Stimulated activated effector memory CD8-positive, alpha-beta T cell treated with anti-CD3 and anti-CD28 coated beads, Interleukin-12 subunit alpha, Interleukin-12 subunit beta, amount 100 ng/mL, for 72 hours (primary cell): ENCODE data around the gene TSGA10IP.
A peak's percentile ranks its signal among the peaks of the same experiment; 100 is the strongest.
"Not testable (repeated sequence)": the region's sequence is repeated elsewhere in the genome, so short reads cannot be mapped to it uniquely, and the experiment has no call there.

ENCODE experiments used
- ATAC-seq: fragments of 150-1000 bp; cut with Tn5 transposase; 2 replicates; pipeline ENCODE4 v1.10.0; 2021
- DNase-seq, 2 donors: peaks; one replicate each; pipeline ENCODE4 v3.0.0; 2021 to 2022; ENCODE audit warnings: low spot score in 2 of 2
- H3K27ac Mint-ChIP-seq: one replicate; pipeline ENCODE4 v1.8.0; 2022; ENCODE audit warnings: mild to moderate bottlenecking, mixed read lengths
- H3K36me3 Mint-ChIP-seq: one replicate; pipeline ENCODE4 v1.8.0; 2022; ENCODE audit warnings: mild to moderate bottlenecking, mixed read lengths
- H3K4me1 Mint-ChIP-seq: one replicate; pipeline ENCODE4 v1.8.0; 2022; ENCODE audit warnings: mixed read lengths
- H3K4me3 Mint-ChIP-seq: one replicate; pipeline ENCODE4 v1.8.0; 2022; ENCODE audit warnings: mild to moderate bottlenecking, mixed read lengths
- H3K9me3 Mint-ChIP-seq: one replicate; pipeline ENCODE4 v1.8.0; 2022; ENCODE audit warnings: mixed read lengths

The TSGA10IP gene

DNA sequence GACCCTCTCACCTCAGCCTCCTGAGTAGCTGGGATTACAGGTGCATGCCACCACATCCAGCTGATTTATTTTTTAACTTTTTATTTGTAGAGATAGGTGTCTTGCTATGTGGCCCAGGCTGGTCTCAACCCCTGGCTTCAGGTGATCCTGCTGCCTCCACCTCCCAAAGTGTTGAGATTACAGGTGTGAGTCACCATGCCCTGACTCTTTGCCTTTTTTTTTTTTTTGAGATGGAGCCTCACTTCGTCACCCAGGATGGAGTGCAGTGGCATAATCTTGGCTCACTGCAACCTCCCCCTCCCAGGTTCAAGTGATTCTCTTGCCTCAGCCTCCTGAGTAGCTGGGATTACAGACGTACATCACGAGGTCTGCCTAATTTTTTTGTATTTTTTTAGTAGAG lies 6.4 kb downstream of the TSGA10IP start:
- not testable (repeated sequence) for H3K27ac Mint-ChIP-seq, ATAC-seq, H3K4me3 Mint-ChIP-seq, H3K4me1 Mint-ChIP-seq, H3K9me3 Mint-ChIP-seq, H3K36me3 Mint-ChIP-seq, DNase-seq

DNA sequence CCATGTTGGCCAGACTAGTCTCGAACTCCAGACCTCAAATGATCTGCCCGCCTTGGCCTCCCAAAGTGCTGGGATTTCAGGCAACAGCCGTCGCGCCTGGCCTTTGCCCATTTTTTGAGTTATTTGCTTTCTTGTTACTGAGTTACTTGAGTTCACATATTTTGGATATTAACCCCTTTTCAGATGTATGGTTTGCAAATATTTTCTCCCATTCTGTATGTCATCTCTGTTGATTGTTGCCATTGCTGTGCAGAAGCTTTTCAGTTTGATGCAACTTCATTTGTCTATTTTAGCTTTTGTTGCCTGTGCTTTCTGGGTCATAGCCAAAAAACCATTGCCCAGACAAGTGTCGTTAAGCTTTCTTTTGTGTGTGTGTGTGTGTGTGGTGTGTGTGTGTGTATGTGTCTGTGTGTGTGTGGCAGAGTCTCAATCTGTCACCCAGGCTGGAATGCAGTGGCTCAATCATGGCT lies 6.8 kb downstream of the TSGA10IP start:
- H3K4me3 Mint-ChIP-seq, result no peak overlapping the region
- ATAC-seq, result no peak

GRCh38 chr11:65953471-65953870 lies 8.2 kb downstream of the TSGA10IP start:
- Mint-ChIP-seq H3K27ac (no peak overlapping the region), H3K9me3 (no peaks in the 10 kb centered on the region)

More for the DNA sequence above, 6.8 kb downstream of the TSGA10IP start:
- Mint-ChIP-seq H3K9me3 (no peaks in the 10 kb centered on the region), H3K4me1 (peaks cover 6% of the 10 kb centered on the region), H3K36me3 (no peaks in the 10 kb centered on the region), H3K27ac (no peak overlapping the region)
- no peak for DNase-seq

GRCh38 chr11:65954771-65955170 lies 9.5 kb downstream of the TSGA10IP start:
- no peak overlapping the region for H3K27ac Mint-ChIP-seq
- H3K9me3 Mint-ChIP-seq, result no peaks in the 10 kb centered on the region
- H3K36me3 Mint-ChIP-seq, result no peaks in the 10 kb centered on the region
- H3K4me3 Mint-ChIP-seq, result no peak overlapping the region
- DNase-seq (no peak), ATAC-seq (no peak)
- H3K4me1 Mint-ChIP-seq, result peaks cover 14% of the 10 kb centered on the region

More at GRCh38 chr11:65953471-65953870, 8.2 kb downstream of the TSGA10IP start:
- no peak overlapping the region for H3K4me3 Mint-ChIP-seq
- H3K4me1 Mint-ChIP-seq, result peaks cover 14% of the 10 kb centered on the region
- DNase-seq, result no peak
- no peak for ATAC-seq
- H3K36me3 Mint-ChIP-seq, result no peaks in the 10 kb centered on the region

DNA sequence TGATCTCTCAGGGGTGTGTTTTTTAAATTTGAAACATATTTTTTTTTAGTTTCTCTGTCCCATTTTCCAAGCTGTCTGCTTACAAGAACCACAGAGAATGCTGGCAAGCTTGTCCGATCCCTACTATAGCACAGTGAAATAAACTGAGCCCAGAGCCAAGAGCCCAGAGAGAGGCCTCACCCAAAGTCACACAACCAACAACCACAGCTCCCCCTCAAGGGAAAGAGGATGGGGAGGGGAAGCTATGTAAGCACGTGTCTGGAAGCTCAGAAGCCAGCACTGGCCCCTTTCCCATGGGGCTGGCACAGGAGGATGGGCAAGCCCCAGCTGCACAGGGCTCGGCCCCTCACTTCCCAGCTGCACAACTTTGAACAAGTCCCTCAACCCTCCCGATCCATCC lies 13.0 kb downstream of the TSGA10IP start:
- ATAC-seq, result no peak
- Mint-ChIP-seq H3K27ac (no peak overlapping the region), H3K9me3 (no peaks in the 10 kb centered on the region), H3K4me3 (no peak overlapping the region), H3K4me1 (peaks cover 39% of the 10 kb centered on the region), H3K36me3 (peaks cover 21% of the 10 kb centered on the region)
- DNase-seq, result no peak

DNA sequence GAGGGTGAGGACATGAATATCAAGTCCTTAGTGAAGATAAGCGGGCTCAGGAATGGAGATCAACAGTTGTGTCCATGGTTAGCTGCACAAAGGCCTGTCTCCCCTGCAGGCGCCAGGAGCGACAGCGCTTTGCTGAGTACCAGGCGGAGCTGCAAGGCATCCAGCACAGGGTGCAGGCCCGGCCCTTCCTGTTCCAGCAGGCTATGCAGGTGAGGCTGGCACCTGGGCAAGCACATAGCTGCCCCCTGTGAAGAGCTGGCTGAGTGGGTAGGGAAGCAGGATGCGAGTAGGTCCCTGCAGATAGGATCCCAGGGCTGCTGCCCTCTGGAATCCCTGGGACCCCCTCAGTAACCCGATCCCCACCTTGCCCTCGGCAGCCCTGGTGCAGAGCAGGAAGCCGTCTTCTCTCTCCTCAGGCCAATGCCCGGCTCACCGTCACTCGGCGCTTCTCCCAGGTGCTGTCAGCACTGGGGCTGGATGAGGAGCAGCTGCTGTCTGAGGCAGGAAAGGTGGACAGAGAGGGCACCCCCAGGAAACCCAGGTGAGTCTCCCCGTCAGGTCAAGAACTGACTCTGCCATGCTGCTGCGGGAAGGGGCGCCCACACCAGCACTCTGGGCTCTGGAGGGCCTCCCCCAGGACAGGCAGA lies 13.6 kb downstream of the TSGA10IP start:
- ATAC-seq (no peak), DNase-seq (no peak)
- no peak overlapping the region for H3K27ac Mint-ChIP-seq
- no peaks in the 10 kb centered on the region for H3K9me3 Mint-ChIP-seq
- H3K4me1 Mint-ChIP-seq, result peaks cover 45% of the 10 kb centered on the region
- H3K36me3 Mint-ChIP-seq, result peaks cover 27% of the 10 kb centered on the region
- H3K4me3 Mint-ChIP-seq, result no peak overlapping the region

- Mint-ChIP-seq H3K4me1 (peaks cover 56% of the 10 kb centered on the region), H3K36me3 (peaks cover 46% of the 10 kb centered on the region), H3K9me3 (no peaks in the 10 kb centered on the region), H3K4me3 (peak overlapping the region; percentile 89), H3K27ac (peak overlapping the region; percentile 98)
- DNase-seq (no peak), ATAC-seq (peak; percentile 1)
These were observed 15.6 kb downstream of the TSGA10IP start for GRCh38 chr11:65960824-65961266.

DNA sequence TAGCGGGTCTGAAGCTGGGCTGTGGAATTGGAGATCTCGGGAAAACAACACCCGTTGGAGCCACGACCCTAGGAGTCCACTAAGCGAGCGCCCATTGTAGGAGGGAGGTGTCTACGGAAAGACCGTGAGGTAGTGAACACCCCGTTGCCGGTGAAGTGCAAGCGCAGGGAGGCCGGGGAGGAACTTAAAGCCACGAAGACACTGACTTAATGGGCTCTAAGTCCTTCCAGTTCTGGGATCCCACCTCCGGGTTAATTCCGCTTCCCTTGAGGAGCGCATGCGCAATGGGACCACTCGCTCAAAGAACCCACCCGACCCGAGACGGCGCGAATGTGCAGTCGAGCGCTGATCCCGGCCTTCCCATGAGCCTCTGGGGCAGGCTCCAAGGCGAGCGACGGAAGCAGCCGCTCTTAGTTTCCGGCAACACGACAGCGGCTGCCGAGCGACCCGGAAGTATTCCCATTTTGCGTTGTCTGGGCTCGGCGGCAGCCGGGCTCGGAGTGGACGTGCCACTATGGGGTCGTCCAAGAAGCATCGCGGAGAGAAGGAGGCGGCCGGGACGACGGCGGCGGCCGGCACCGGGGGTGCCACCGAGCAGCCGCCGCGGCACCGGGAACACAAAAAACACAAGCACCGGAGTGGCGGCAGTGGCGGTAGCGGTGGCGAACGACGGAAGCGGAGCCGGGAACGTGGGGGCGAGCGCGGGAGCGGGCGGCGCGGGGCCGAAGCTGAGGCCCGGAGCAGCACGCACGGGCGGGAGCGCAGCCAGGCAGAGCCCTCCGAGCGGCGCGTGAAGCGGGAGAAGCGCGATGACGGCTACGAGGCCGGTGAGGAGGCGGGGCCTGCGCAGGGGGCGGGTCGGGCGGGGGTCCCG lies 16.2 kb downstream of the TSGA10IP start, which contains the start of gene SART1:
SART1 (plus strand) TSS at position 468 of the 874 bp plus-strand sequence; CDS start at position 515, 47 bp downstream.
- Mint-ChIP-seq H3K27ac (peak within 1 kb of the TSS; percentile 98), H3K4me3 (peak within 1 kb of the TSS; percentile 89), H3K36me3 (peaks cover 53% of the 10 kb centered on the region), H3K4me1 (peaks cover 58% of the 10 kb centered on the region), H3K9me3 (no peaks in the 10 kb centered on the region)
- DNase-seq (peak; percentile 82 to 97), ATAC-seq (peak; percentile 96)

- H3K27ac Mint-ChIP-seq, result peak overlapping the region; percentile 98
- peaks cover 59% of the 10 kb centered on the region for H3K36me3 Mint-ChIP-seq
- H3K4me3 Mint-ChIP-seq, result peak overlapping the region; percentile 89
- ATAC-seq (peak; percentile 19), DNase-seq (no peak)
- H3K4me1 Mint-ChIP-seq, result peaks cover 51% of the 10 kb centered on the region
- no peaks in the 10 kb centered on the region for H3K9me3 Mint-ChIP-seq
These were observed 16.9 kb downstream of the TSGA10IP start for GRCh38 chr11:65962141-65962564.

DNA sequence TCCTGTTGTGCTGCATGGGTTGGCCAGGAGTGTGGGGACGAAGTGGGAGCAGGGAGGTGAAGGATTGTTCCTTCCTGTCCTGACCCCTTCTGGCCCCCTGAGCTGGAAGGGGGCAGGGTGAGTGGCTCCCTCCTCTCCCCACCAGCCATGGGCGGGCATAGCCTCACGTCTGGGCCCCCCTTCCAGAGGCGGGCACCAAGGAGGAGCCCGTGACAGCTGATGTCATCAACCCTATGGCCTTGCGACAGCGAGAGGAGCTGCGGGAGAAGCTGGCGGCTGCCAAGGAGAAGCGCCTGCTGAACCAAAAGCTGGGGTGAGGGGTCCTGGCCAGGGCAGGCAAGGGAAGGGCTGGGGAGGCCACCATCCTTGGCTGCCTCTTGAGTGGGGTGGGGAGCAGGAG lies 19.6 kb downstream of the TSGA10IP start:
- peak overlapping the region; percentile 76 for H3K27ac Mint-ChIP-seq
- no peaks in the 10 kb centered on the region for H3K9me3 Mint-ChIP-seq
- H3K36me3 Mint-ChIP-seq, result peaks cover 87% of the 10 kb centered on the region
- DNase-seq (no peak), ATAC-seq (no peak)
- H3K4me1 Mint-ChIP-seq, result peaks cover 55% of the 10 kb centered on the region
- no peak overlapping the region for H3K4me3 Mint-ChIP-seq

DNA sequence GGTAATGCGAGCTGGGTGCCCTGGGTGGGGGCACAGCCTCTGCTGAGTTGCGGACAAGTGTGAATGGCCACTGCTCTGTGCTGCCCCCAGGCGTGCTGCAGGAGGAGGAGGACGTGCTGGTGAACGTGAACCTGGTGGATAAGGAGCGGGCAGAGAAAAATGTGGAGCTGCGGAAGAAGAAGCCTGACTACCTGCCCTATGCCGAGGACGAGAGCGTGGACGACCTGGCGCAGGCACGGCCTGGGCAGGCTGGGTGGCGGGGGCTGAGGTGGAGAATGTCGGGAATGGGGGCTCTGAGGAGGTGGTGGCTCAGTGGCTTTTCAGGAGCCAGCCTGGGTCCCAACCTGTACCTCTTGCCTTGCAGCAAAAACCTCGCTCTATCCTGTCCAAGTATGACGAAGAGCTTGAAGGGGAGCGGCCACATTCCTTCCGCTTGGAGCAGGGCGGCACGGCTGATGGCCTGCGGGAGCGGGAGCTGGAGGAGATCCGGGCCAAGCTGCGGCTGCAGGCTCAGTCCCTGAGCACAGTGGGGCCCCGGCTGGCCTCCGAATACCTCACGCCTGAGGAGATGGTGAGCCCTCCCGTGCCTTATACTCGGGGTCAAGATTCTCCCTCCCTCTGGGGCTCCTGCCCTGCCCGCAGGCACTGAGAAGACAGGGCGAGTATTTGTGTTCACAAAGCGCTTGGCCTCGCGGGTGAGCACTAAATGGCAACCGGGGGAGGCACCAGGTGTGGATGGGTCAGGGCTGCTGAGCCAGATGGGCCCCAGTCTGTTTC lies 20.9 kb downstream of the TSGA10IP start:
- Mint-ChIP-seq H3K27ac (peak overlapping the region; percentile 76), H3K36me3 (peaks cover 92% of the 10 kb centered on the region), H3K9me3 (no peaks in the 10 kb centered on the region), H3K4me1 (peaks cover 56% of the 10 kb centered on the region), H3K4me3 (no peak overlapping the region)
- no peak for ATAC-seq
- DNase-seq, result no peak

DNA sequence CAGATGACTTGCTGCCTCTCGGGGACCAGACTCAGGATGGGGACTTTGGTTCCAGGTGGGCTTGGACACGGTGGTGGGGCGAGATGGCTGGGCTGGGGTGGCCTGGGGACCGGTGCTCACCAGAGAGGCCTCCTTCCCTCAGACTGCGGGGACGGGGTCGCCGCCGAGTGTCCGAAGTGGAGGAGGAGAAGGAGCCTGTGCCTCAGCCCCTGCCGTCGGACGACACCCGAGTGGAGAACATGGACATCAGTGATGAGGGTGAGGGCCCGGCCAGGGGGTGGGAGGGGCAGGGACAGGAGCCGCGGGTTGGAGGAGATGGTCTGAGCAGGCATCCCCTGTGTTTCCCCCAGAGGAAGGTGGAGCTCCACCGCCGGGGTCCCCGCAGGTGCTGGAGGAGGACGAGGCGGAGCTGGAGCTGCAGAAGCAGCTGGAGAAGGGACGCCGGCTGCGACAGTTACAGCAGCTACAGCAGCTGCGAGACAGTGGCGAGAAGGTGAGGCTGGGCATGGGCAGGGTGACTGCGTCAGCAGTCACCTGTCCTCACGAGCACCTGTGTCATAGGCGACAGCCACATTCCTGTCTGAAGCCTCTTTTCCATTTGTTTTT lies 22.2 kb downstream of the TSGA10IP start:
- H3K4me3 Mint-ChIP-seq, result no peak overlapping the region
- H3K27ac Mint-ChIP-seq, result no peak overlapping the region
- H3K9me3 Mint-ChIP-seq, result no peaks in the 10 kb centered on the region
- no peak for DNase-seq
- H3K4me1 Mint-ChIP-seq, result peaks cover 45% of the 10 kb centered on the region
- H3K36me3 Mint-ChIP-seq, result peaks cover 90% of the 10 kb centered on the region
- peak; percentile 19 for ATAC-seq

DNA sequence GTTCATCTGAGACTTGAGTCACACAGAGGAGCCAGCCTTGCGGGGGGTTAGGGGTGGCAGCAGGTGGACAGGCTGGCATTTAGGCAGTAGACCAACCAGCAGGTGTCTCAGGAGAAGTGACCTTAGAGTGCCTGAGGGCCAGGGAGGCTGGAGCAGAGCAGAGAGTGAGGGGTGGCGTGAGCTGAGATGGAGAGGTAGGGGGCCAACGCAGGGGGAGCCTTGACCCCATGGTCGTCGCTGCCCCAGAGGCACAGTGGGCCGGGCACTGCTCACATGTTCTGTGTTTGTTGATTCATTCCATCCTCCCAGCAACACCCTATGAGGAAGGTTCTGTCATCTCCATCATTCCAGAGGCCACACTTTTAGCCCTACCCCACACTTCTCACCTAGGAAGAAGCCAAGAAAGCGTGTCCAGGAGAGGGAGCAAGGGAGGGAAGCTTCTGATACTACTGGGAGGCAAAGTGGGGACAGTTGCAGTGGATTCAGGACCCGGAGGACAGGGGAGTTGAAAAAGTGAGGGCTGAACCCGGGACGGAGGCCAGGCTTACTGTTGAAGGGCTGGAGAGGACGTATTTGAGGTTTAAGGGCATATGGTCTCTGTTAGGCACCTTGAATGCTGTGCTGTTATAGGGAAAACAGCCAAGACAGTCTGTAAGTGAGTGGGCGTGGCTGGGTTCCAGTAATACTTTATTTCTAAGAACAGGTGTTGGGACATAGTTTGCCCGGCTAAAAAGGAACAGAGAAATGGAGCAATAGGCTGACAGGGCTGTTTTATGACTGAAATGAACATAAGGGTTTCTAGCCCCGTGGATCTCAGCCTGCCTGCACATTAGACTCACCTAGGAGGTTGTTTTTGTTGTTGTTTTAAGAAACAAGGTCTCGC lies 23.6 kb downstream of the TSGA10IP start:
- peaks cover 90% of the 10 kb centered on the region for H3K36me3 Mint-ChIP-seq
- no peak for ATAC-seq
- peak overlapping the region; percentile 35 for H3K27ac Mint-ChIP-seq
- no peak for DNase-seq
- peaks cover 31% of the 10 kb centered on the region for H3K4me1 Mint-ChIP-seq
- no peak overlapping the region for H3K4me3 Mint-ChIP-seq
- no peaks in the 10 kb centered on the region for H3K9me3 Mint-ChIP-seq

- Mint-ChIP-seq H3K4me1 (peaks cover 29% of the 10 kb centered on the region), H3K9me3 (no peaks in the 10 kb centered on the region), H3K4me3 (no peak overlapping the region), H3K36me3 (peaks cover 90% of the 10 kb centered on the region), H3K27ac (no peak overlapping the region)
- ATAC-seq, result no peak
- no peak for DNase-seq
These were observed 26.8 kb downstream of the TSGA10IP start for GRCh38 chr11:65972116-65972515.
